ENCODE measurements around the gene L3MBTL4. TPM values are rescaled to one million over a fixed set of nuclear protein-coding genes. Genes with fewer than 3 reads are reported as not detected.

Gene L3MBTL4
- total RNA-seq, 1 donor from 2014 or later, result under 0.01 TPM

DNA sequence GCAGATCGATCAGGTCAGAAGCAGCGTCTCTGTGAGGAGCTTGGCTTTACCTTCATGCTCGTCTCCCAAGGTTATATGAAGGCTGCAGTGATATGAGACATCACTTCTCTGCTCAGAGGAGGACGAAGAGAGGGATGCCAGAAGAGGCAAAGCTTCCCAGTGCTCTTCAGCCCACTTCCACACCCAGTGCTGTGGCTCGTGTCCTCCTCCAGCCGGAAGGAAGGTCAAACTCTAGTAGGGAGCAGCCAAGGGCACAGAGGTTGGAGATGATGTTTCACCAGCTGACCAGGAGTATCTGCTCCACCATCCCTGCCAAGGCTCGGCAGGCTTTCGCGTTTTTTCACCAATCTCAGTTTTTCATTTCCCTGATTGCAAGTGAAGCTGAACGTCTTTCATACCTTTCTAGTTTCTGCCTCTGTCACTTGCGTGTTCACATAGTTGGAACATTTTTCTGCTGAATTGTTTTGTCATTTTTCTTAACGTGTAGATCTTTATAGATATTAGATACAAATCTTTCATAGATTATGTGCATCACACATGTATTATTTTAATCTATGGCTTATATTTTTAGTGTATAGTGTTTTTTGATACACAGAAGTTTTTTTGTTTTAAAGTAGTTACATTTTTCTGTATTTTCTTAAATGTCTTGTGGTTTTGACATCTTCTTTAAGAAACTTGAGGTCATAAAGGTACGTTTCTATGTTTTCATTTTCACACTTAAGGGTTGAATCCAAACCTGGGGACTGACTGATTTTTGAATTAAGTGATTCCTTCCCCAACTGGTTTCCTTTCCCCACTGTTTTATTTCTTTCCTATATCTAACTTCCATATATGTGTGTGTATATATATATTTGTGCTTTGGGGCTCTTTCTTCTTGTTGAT lies 23.5 kb upstream of the L3MBTL4 start:
- no peak for FAIRE-seq

DNA sequence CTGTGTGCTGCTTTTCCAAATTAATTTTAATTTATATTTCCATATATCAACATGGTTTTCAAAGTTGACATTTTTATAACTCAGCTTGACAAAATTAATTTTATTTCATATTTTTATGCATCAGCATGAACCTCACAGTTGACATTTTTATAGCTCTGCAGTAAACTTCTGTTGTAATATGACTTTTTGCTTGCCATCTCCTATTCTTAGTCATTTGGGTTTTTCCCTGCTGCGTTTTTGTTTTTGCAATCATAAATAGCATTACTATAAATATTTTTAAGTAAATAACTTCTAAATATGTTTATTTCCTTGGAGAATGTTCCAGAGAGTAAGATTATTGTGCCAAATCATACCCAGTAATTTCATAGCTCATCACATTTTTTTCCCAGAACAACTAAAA lies 21.0 kb upstream of the L3MBTL4 start:
- H3K27me3 ChIP-seq (ENCODE audit: control insufficient read depth, insufficient read depth, low read length), result no peaks in the 10 kb centered on the region
- TF ChIP-seq, protein P1, sequence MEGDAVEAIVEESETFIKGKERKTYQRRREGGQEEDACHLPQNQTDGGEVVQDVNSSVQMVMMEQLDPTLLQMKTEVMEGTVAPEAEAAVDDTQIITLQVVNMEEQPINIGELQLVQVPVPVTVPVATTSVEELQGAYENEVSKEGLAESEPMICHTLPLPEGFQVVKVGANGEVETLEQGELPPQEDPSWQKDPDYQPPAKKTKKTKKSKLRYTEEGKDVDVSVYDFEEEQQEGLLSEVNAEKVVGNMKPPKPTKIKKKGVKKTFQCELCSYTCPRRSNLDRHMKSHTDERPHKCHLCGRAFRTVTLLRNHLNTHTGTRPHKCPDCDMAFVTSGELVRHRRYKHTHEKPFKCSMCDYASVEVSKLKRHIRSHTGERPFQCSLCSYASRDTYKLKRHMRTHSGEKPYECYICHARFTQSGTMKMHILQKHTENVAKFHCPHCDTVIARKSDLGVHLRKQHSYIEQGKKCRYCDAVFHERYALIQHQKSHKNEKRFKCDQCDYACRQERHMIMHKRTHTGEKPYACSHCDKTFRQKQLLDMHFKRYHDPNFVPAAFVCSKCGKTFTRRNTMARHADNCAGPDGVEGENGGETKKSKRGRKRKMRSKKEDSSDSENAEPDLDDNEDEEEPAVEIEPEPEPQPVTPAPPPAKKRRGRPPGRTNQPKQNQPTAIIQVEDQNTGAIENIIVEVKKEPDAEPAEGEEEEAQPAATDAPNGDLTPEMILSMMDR (IDR thresholded peaks at IDR 0.05; ENCODE audit: insufficient read depth, low read length, severe bottlenecking), result no peak
- no peak overlapping the region for H3K4me3 ChIP-seq (ENCODE audit: low read depth, low read length)
- H3K36me3 ChIP-seq (ENCODE audit: control insufficient read depth, insufficient read depth, low read length), result no peaks in the 10 kb centered on the region
- FAIRE-seq, result no peak
- DNase-seq (ENCODE audit: low read depth), result no peak

More for the DNA sequence above, 23.5 kb upstream of the L3MBTL4 start:
- DNase-seq (ENCODE audit: low read depth), result no peak
- Histone ChIP-seq H3K36me3 (ENCODE audit: control insufficient read depth, insufficient read depth, low read length) (no peaks in the 10 kb centered on the region), H3K4me3 (ENCODE audit: low read depth, low read length) (no peak overlapping the region), H3K27me3 (ENCODE audit: control insufficient read depth, insufficient read depth, low read length) (no peaks in the 10 kb centered on the region)
- TF ChIP-seq, protein P1 (IDR thresholded peaks at IDR 0.05; ENCODE audit: insufficient read depth, low read length, severe bottlenecking), result no peak

DNA sequence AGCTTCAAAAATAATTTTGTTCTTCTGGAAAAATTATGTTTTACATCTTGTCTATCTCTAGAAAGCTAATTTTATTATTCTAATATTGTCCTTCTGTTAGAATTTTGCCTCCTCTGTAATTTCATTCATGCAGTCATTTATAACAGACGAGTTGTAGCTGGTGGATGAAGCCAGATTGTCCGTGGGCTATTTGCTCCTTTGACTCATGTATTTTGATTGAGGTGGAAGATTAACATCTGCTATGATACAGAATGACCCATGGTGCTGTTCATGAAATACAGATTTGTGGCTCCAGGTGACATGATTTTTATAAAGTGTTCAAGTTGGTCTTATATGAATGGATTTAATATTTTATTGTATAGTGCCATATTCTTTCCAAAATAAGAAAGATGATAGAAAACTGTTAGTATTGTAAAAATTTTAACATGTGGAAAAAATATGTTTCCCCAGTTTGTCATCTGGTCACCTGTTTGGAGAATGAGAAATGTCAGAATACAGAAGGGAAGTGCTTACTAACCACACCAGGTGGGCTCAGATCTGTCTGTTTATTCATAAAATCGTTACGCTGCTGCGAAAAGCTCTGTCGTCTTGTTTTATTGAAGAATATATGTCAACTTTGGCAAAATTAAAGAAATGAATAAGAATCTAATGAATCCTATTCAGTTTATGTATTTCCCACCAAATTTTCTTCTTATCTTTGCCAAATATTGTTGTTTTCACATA lies 20.4 kb upstream of the L3MBTL4 start:
- TF ChIP-seq, protein P1 (IDR thresholded peaks at IDR 0.05; ENCODE audit: insufficient read depth, low read length, severe bottlenecking), result no peak
- Histone ChIP-seq H3K27me3 (ENCODE audit: control insufficient read depth, insufficient read depth, low read length) (no peaks in the 10 kb centered on the region), H3K36me3 (ENCODE audit: control insufficient read depth, insufficient read depth, low read length) (no peaks in the 10 kb centered on the region), H3K4me3 (ENCODE audit: low read depth, low read length) (no peak overlapping the region)
- FAIRE-seq (no peak), DNase-seq (ENCODE audit: low read depth) (no peak)

DNA sequence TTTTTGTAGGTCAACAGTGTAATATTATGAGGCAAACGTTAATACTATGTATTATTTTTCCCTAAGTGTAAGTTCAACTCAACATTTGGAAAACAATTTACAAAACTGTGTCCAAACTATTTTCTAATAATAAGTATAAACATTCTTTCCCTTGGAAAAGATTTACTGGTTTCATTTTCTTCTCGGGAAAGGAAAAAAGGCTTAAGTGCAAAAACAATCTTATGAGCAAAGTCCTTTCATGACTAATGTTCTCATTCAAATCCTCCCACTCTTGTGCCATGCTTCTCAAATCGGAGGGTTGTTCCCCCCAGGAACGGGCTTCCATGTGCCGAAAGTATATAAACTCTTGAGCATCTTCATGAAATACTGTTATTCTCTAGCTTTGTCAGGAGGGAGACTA lies 19.8 kb upstream of the L3MBTL4 start:
- no peaks in the 10 kb centered on the region for H3K27me3 ChIP-seq (ENCODE audit: control insufficient read depth, insufficient read depth, low read length)
- FAIRE-seq (no peak), DNase-seq (ENCODE audit: low read depth) (no peak)
- H3K4me3 ChIP-seq (ENCODE audit: low read depth, low read length), result no peak overlapping the region
- TF ChIP-seq, protein P1 (IDR thresholded peaks at IDR 0.05; ENCODE audit: insufficient read depth, low read length, severe bottlenecking), result no peak
- H3K36me3 ChIP-seq (ENCODE audit: control insufficient read depth, insufficient read depth, low read length), result no peaks in the 10 kb centered on the region

DNA sequence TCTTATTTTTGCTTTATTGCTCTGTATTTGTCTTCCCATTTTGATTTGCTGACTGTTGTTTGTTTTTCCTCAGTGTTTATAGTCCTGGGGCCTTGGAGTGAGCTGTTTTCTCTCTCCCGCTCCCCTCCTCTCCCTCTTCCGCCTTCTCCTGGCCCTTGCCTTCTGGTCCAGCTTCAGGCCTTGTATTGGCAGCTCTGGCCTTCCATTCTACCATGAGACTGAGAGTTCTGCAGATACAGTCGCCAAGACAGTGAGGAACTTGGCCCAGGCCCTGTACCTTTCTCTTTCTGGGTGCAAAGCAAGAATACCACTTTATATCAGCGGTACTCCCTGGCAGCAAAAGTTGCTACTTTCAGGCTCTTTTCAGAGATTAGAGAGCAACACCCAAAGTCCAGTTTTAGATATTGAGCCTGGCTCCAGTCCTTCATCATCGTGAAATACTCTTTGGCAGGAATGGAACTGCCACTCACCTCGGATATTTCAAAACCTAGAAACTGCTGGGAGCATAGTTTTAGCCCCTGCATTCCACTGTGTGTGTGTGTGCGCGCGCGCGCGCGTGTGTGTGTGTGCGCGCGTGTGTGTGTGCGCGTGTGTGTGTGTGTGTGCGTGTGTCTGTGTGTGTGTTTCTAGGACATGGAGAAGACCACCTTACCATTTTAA lies 17.1 kb upstream of the L3MBTL4 start:
- Histone ChIP-seq H3K4me3 (ENCODE audit: low read depth, low read length) (no peak overlapping the region), H3K27me3 (ENCODE audit: control insufficient read depth, insufficient read depth, low read length) (no peaks in the 10 kb centered on the region), H3K36me3 (ENCODE audit: control insufficient read depth, insufficient read depth, low read length) (no peaks in the 10 kb centered on the region)
- DNase-seq (ENCODE audit: low read depth), result no peak
- TF ChIP-seq, protein P1 (IDR thresholded peaks at IDR 0.05; ENCODE audit: insufficient read depth, low read length, severe bottlenecking), result no peak
- FAIRE-seq, result no peak
